Fibroblast of lung (primary cell): ENCODE data around the gene PID1.

Experiments
- EZH2 ChIP-seq: IDR thresholded peaks from 2 replicates; pipeline ENCODE4 v1.5.1; 2012; ENCODE audit warnings: low read length, control low read depth, mild to moderate bottlenecking; ENCODE audit errors: missing control alignments
- TF ChIP-seq, protein P1 (sequence below), 2 donors: IDR thresholded peaks in 1 of 2; conservative IDR thresholded peaks in 1 of 2; 1 replicate in 1 of 2; 2 replicates in 1 of 2; pipeline ENCODE4 v1.5.1; 2011 to 2012; ENCODE audit warnings: low read length in 2 of 2, control low read depth in 1 of 2, inconsistent platforms in 1 of 2, low read depth in 1 of 2, mild to moderate bottlenecking in 1 of 2

DNA sequence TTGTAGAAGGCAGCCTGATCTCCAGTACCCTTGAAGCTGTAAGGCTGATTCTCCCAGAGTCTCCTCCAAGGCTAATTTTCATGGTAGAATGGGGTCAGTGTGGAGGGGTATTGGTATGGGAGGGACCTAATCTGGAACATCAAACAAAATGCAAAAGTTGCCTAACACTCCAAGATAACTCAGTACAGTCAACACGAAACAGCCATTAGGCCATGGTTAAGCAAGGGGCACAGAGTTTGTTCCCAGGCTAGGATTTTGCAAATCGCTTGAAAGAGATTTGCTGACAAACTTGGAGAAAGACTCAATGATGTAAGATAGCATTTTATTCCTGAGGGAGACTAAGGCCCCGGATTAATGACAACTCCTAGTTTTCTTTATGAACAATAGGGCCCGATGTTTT lies 5.4 kb downstream of the PID1 start:
- no peak for TF ChIP-seq EZH2
- TF ChIP-seq, protein P1, sequence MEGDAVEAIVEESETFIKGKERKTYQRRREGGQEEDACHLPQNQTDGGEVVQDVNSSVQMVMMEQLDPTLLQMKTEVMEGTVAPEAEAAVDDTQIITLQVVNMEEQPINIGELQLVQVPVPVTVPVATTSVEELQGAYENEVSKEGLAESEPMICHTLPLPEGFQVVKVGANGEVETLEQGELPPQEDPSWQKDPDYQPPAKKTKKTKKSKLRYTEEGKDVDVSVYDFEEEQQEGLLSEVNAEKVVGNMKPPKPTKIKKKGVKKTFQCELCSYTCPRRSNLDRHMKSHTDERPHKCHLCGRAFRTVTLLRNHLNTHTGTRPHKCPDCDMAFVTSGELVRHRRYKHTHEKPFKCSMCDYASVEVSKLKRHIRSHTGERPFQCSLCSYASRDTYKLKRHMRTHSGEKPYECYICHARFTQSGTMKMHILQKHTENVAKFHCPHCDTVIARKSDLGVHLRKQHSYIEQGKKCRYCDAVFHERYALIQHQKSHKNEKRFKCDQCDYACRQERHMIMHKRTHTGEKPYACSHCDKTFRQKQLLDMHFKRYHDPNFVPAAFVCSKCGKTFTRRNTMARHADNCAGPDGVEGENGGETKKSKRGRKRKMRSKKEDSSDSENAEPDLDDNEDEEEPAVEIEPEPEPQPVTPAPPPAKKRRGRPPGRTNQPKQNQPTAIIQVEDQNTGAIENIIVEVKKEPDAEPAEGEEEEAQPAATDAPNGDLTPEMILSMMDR (conservative IDR thresholded peaks at IDR 0.05 in 1 of 2, IDR thresholded peaks at IDR 0.05 in 1 of 2; ENCODE audit: low read depth in 1 of 2, low read length in 2 of 2): no peak
